HEK293 (cell line): ENCODE measurements around the gene PEAK3.
A peak's percentile ranks its signal among the peaks of the same experiment; 100 is the strongest.

Experiments used
- CTCF ChIA-PET: fragments of 350-600 bp; formaldehyde crosslinking; extraction: SDS; loops from one replicate; lab custom pipeline; 2021; ENCODE audit warnings: antibody characterized with exemption; lab: Yijun Ruan, JAX
- POLR2A ChIA-PET: fragments of 300-600 bp; formaldehyde crosslinking; extraction: SDS; loops from one replicate; lab custom pipeline; 2020; ENCODE audit warnings: antibody characterized with exemption, inconsistent platforms; lab: Yijun Ruan, JAX
- H3K27ac ChIP-seq: fragments of 200-500 bp; sonication (Bioruptor generic); 2 replicates; pipeline ENCODE4 v1.5.1; 2014; ENCODE audit warnings: low read depth, low read length, control low read depth, inconsistent platforms; ENCODE audit errors: extremely low read depth
- H3K36me3 ChIP-seq, 2 experiments: fragments of 200-500 bp in 1 of 2; sonication (Bioruptor generic) in 1 of 2; 1 replicate in 1 of 2; 2 replicates in 1 of 2; pipeline ENCODE4 v1.5.1; 2014 to 2017; ENCODE audit warnings: inconsistent platforms in 2 of 2, low read length in 2 of 2; ENCODE audit not compliant: control insufficient read depth in 2 of 2, insufficient read depth in 1 of 2
- H3K4me1 ChIP-seq: fragments of 200-500 bp; sonication (Bioruptor generic); 2 replicates; pipeline ENCODE4 v1.5.1; 2014; ENCODE audit warnings: mild to moderate bottlenecking, low read length, inconsistent platforms; ENCODE audit not compliant: control insufficient read depth, insufficient read depth
- H3K4me3 ChIP-seq: 2 replicates; pipeline ENCODE4 v1.5.1; 2011; ENCODE audit warnings: low read depth, mild to moderate bottlenecking, control low read depth, low read length, moderate library complexity
- H3K9me3 ChIP-seq: fragments of 200-500 bp; sonication (Bioruptor generic); 2 replicates; pipeline ENCODE4 v1.5.1; 2014; ENCODE audit warnings: low read depth, low read length, inconsistent platforms; ENCODE audit not compliant: control insufficient read depth, insufficient read depth
- BCL6B ChIP-seq: fragments of 450-650 bp; formaldehyde crosslinking; IDR thresholded peaks from 2 replicates; pipeline ENCODE4 v1.5.1; 2017; ENCODE audit warnings: missing biosample characterization, missing genetic modification characterization
- GFI1B ChIP-seq: fragments of 450-650 bp; formaldehyde crosslinking; IDR thresholded peaks from 2 replicates; pipeline ENCODE4 v1.5.1; 2016; ENCODE audit warnings: missing biosample characterization, missing genetic modification characterization
- GLI2 ChIP-seq: fragments of 450-650 bp; formaldehyde crosslinking; IDR thresholded peaks from 2 replicates; pipeline ENCODE4; 2017; ENCODE audit warnings: missing biosample characterization, missing genetic modification characterization, low read depth, borderline replicate concordance
- GLIS2 ChIP-seq: fragments of 450-650 bp; formaldehyde crosslinking; IDR thresholded peaks from 2 replicates; pipeline ENCODE4 v1.5.1; 2016; ENCODE audit warnings: missing biosample characterization, missing genetic modification characterization
- KLF17 ChIP-seq: fragments of 450-650 bp; formaldehyde crosslinking; IDR thresholded peaks from 2 replicates; pipeline ENCODE4 v1.5.1; 2016; ENCODE audit warnings: missing biosample characterization, missing genetic modification characterization
- SCRT1 ChIP-seq: fragments of 450-650 bp; formaldehyde crosslinking; IDR thresholded peaks from 2 replicates; pipeline ENCODE4 v1.5.1; 2016; ENCODE audit warnings: missing biosample characterization, missing genetic modification characterization, borderline replicate concordance
- SCRT2 ChIP-seq: fragments of 450-650 bp; formaldehyde crosslinking; IDR thresholded peaks from 2 replicates; pipeline ENCODE4 v1.5.1; 2016; ENCODE audit warnings: missing biosample characterization, missing genetic modification characterization
- ZBTB8A ChIP-seq: fragments of 450-650 bp; formaldehyde crosslinking; IDR thresholded peaks from 2 replicates; pipeline ENCODE4 v1.5.1; 2016; ENCODE audit warnings: missing biosample characterization, missing genetic modification characterization
- ZFHX2 ChIP-seq: fragments of 450-650 bp; formaldehyde crosslinking; conservative IDR thresholded peaks from 2 replicates; pipeline ENCODE4 v1.5.1; 2016; ENCODE audit warnings: missing biosample characterization, missing genetic modification characterization
- ZNF133 ChIP-seq: fragments of 450-650 bp; formaldehyde crosslinking; IDR thresholded peaks from 2 replicates; pipeline ENCODE4 v1.5.1; 2016; ENCODE audit warnings: missing biosample characterization, missing genetic modification characterization
- ZNF311 ChIP-seq: fragments of 450-650 bp; formaldehyde crosslinking; IDR thresholded peaks from 2 replicates; pipeline ENCODE4 v1.5.1; 2017; ENCODE audit warnings: missing biosample characterization, missing genetic modification characterization, borderline replicate concordance
- ZNF354C ChIP-seq: fragments of 450-650 bp; formaldehyde crosslinking; IDR thresholded peaks from 2 replicates; pipeline ENCODE4 v1.5.1; 2016; ENCODE audit warnings: missing biosample characterization, missing genetic modification characterization, low read depth, borderline replicate concordance
- ZNF585B ChIP-seq: fragments of 450-650 bp; formaldehyde crosslinking; IDR thresholded peaks from 2 replicates; pipeline ENCODE4 v1.5.1; 2016; ENCODE audit warnings: missing biosample characterization, missing genetic modification characterization
- ZNF623 ChIP-seq: fragments of 450-650 bp; formaldehyde crosslinking; IDR thresholded peaks from 2 replicates; pipeline ENCODE4 v1.5.1; 2016; ENCODE audit warnings: missing biosample characterization, missing genetic modification characterization
- ZNF645 ChIP-seq: fragments of 450-650 bp; formaldehyde crosslinking; IDR thresholded peaks from 2 replicates; pipeline ENCODE4; 2016; ENCODE audit warnings: missing biosample characterization, missing genetic modification characterization
- ZNF768 ChIP-seq: fragments of 450-650 bp; formaldehyde crosslinking; IDR thresholded peaks from 2 replicates; pipeline ENCODE4 v1.5.1; 2018; ENCODE audit warnings: missing biosample characterization, mild to moderate bottlenecking, missing genetic modification characterization

Gene PEAK3

GRCh38 chr19:2255982-2256685 is 25.8 kb downstream of the PEAK3 start, which contains the start of gene JSRP1:
TSS of gene JSRP1 (minus strand) at chr19:2256417. CDS start at chr19:2255314, 1,103 bp downstream.
- Histone ChIP-seq H3K27ac (no peak within 1 kb of the TSS), H3K9me3 (no peaks in the 10 kb centered on the region), H3K36me3 (no peaks in the 10 kb centered on the region), H3K4me1 (no peaks in the 10 kb centered on the region), H3K4me3 (no peak within 1 kb of the TSS)
- TF ChIP-seq ZFHX2 (tag by site-specific recombination) (no peak), BCL6B (tag by site-specific recombination) (no peak), ZNF623 (tag by site-specific recombination) (no peak), ZNF133 (tag by site-specific recombination) (no peak), GLI2 (tag by site-specific recombination) (no peak), SCRT1 (peak; percentile 66; the same call in 1 of the 2 replicates), SCRT2 (tag by site-specific recombination) (peak; percentile 89), ZBTB8A (tag by site-specific recombination) (0 out of 2 replicates have a peak, but pooled peaks have one; percentile 25), ZNF585B (no peak)
- CTCF ChIA-PET: no interaction called here
- POLR2A ChIA-PET: no interaction called here

DNA sequence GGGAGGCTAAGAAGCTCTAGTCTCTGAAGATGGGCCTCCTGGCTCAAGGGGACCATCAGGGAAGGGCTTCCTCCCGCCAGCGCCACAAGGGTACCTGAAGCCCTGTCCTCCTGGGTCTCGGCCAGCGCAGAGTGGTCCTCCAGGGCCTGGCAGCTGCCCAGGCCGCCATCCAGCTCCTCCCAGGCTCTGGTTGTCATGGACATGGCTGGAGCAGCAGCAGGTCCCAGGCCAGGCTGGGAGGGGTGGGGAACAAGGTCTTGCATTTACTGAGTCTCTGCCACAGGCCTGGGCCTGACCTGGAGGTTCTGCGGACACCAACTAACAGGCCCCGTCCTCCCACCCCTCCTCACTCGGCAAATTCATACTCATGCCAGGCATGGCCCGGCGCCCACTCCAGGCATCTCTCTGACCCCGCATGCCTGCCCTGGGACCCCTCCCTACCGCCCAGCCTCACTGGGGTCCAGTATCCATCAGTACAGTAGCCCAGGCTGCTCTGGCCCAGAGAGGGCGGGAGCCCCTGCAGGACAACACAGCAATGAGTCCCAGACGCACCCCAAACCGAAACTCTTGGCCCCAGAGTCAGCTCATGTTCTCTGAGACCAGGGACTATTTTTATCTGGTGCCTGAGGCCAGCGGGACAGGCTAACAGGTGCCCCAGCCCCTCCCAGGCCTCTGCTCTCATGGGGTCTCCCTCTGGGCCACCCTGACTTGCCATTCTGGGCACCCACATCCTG is 26.7 kb downstream of the PEAK3 start:
- H3K4me1 ChIP-seq: no peaks in the 10 kb centered on the region
- ChIA-PET POLR2A (no interaction called here), CTCF (interaction anchor here (0.6 kb wide), 1 partner anchor 366 kb away, joined by 3 read pairs; no protein-coding TSS in a partner anchor)
- H3K36me3 ChIP-seq: no peaks in the 10 kb centered on the region
- H3K4me3 ChIP-seq: no peak overlapping the region
- no peak overlapping the region for H3K27ac ChIP-seq
- H3K9me3 ChIP-seq: no peaks in the 10 kb centered on the region
- no peak for TF ChIP-seq ZNF645
- no peak for TF ChIP-seq GFI1B
- no peak for TF ChIP-seq ZNF311 (tag by site-specific recombination)
- no peak for TF ChIP-seq ZNF354C (tag by site-specific recombination)
- TF ChIP-seq GLIS2 (tag by site-specific recombination): no peak
- TF ChIP-seq ZNF585B: no peak
- TF ChIP-seq KLF17 (tag by site-specific recombination): no peak
- TF ChIP-seq ZNF768 (tag by site-specific recombination): 0 out of 2 replicates have a peak, but pooled peaks have one; percentile 25
